Epithelial cell of proximal tubule (primary cell): ENCODE data around the gene STX11. TPM values are rescaled to one million over a fixed set of nuclear protein-coding genes. Genes with fewer than 3 reads are reported as not detected.

Experiments used
- DNase-seq: peaks from one replicate; pipeline ENCODE4 v3.0.0-alpha.2; 2011; ENCODE audit warnings: low read depth
- H3K4me3 ChIP-seq: 2 replicates; pipeline ENCODE4 v1.5.1; 2011; ENCODE audit warnings: low read depth, mild to moderate bottlenecking, low read length
- CTCF ChIP-seq: conservative IDR thresholded peaks from 2 replicates; pipeline ENCODE4 v1.5.1; 2012; ENCODE audit warnings: low read depth, mild to moderate bottlenecking, low read length
- total RNA-seq: library from RNA; depleted of rRNA; stranded (reverse); fragments of >200 nt; gene quantifications from 2 replicates; pipeline ENCODE4 v1.2.3, GENCODE V29; 2015

STX11 gene
- total RNA-seq, 1 donor from 2014 or later = 0.52 TPM

- DNase-seq = no peak
- TF ChIP-seq CTCF = no peak
Observed at GRCh38 chr6:144149558-144149893, 791 bp upstream of the STX11 start.

DNA sequence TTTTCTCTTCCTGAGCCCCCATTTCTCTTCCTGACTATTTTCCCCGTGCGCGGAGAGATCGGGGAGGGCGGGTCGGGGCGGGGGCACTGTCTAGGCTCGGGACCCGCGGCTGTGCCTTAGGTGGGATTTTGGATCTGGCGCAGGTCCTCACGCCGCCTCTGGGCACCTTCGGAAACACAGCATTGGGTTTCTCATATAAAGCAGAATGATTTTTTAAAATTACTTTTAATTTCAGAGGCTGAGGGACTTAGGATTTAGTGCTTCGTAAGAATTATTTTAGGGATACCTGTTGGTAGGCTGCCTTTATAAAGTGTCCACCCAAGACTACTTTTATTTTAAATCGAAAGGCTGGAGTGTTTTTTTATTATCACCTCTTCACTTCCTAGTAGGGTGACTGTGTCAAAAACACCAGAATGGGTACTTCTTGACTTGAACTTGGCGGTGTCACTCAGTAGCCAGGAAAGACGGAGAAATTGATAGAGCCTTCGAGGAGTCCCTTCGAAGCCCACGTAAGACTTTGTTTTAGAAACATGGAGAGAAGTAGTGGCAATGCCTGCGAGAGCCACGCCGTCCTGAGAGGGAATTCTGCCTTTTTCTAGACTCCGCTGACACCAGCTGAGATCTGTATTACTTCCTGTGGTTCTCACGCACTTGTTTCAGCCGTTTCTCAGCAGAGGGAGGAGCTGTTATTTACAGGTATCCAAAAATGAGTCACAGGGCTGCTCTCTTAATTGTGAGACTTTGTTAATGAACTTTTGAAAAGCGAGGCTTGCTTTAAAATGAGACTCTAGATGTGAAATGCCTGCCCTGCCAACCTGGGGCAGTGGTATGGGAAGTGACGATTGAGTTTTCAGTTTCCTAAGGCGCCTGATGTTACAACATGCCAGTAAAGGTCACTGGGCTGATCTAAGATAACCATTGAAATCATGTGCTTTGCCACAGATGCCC is 667 bp downstream of the STX11 start:
- no peak for DNase-seq
- TF ChIP-seq CTCF = no peak

More at GRCh38 chr6:144149558-144149893, 791 bp upstream of the STX11 start:
- peak overlapping the region; percentile 62 for H3K4me3 ChIP-seq

DNA sequence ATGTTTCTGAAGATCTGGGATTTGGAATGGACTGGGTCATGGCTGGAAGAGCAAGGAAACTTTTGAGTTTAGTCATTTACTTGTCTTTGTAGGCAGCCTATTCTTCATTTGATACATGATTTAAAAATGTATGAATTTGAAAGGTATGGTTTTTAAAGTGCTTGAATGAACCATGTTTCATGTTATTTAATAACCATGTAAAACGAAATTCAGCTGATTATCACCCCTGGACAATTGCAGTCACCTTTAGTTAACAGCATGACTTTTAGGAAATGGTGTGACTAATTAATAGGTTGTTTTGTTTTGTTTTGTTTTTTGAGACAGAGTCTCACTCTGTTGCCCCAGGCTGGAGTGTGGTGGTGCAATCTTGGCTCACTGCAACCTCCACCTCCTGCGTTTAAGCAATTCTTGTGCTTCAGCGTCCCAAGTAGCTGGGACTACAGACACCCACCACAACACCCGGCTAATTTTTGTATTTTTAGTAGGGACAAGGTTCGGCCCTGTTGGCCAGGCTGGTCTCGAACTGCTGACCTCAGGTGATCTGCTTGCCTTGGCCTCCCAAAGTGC is 2.1 kb downstream of the STX11 start:
- no peak for TF ChIP-seq CTCF
- no peak overlapping the region for H3K4me3 ChIP-seq
- DNase-seq = no peak

More for the DNA sequence above, 667 bp downstream of the STX11 start:
- peak overlapping the region; percentile 62 for H3K4me3 ChIP-seq

DNA sequence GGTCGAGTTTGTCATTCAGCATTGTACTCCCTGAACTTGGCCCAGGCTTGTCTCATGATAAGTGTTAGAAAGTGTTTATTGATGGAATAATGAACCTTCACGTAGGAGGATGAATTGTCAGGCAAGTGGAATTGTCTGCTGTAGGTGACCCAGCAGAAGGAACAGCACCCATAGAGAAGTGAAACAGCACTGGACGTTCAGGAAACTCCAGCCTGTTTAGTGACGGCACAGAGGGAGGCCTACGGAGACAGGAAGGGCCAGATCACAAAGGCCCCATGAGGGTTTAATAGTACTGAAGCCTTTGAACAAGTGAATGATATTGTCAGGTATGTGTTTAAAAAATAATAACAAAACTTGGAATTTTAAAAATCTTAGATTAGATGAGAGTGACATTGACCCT is 2.9 kb downstream of the STX11 start:
- TF ChIP-seq CTCF = no peak

DNA sequence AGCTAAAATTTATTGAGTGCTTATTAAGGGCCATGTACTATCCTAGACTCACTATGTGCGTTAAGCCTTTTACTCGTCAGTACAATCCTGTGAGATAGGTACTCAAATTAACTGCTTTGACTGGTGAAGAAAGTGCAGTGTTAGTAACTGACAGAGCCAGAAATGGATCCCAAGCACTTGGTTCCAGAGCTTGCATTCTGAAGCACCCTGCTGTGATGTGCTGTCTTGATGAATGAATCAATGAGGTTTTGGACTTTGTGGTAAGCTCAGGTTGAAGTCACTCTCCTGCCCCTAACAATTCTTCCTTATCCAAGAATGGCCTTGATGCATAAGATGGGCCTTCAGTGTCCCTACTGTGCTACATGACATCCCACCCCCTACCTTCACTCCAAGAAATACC is 3.7 kb downstream of the STX11 start:
- no peak for DNase-seq
- no peak for TF ChIP-seq CTCF
- H3K4me3 ChIP-seq = no peak overlapping the region

More for the DNA sequence above, 2.9 kb downstream of the STX11 start:
- DNase-seq = no peak
- H3K4me3 ChIP-seq = no peak overlapping the region

GRCh38 chr6:144155529-144155928 is 5.2 kb downstream of the STX11 start:
- no peak for TF ChIP-seq CTCF
- no peak overlapping the region for H3K4me3 ChIP-seq
- no peak for DNase-seq
